GM12873 (cell line): Measurements from ENCODE around the gene WFDC1.

Source experiments
- CTCF ChIP-seq: IDR thresholded peaks from 2 replicates; pipeline ENCODE4 v1.5.1; 2012; ENCODE audit warnings: low read depth, mild to moderate bottlenecking, moderate library complexity, low read length, control low read depth; ENCODE audit not compliant: insufficient read depth; ENCODE audit errors: missing control alignments

Gene WFDC1

GRCh38 chr16:84339766-84340165, 45.1 kb downstream of the WFDC1 start:
- TF ChIP-seq CTCF: no peak

DNA sequence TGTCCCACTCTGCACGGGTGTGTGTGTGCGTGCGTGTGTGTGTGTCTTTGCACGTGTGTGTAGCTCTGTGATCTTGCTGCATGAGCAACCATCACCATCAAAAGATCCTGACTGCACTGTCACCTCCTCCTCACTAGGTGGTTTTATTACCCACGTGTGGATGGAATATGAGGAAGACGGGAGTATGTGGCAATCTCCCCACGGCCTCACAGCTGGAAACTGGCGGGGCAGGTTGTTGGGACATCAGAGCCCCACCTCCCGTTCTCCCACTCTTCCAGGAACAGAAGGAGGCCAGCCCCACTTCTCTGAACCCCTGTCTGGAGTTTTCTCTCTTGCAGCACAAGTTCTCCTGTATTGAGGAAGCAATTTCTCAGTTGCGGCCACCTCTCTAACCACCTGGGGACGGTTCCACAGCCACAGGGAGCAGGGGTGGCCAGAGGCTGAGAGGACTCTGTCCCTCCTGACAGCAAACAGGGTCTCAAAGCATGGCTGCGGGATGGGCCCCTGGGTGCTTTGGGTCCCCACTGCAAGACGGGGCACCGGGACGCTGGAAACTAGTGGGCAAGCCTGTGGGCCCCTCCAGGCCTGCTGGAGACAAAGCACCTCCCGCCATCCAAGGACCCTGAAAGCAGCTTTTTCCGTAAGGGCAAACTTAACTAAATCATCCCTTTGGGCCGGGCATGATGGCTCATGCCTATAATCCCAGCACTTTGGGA, 45.8 kb downstream of the WFDC1 start:
- TF ChIP-seq CTCF: no peak

GRCh38 chr16:84341528-84342295, 47.0 kb downstream of the WFDC1 start:
- no peak for TF ChIP-seq CTCF

- no peak for TF ChIP-seq CTCF
These were observed 50.1 kb downstream of the WFDC1 start for GRCh38 chr16:84344781-84345180.

- TF ChIP-seq CTCF: no peak
These were observed 52.5 kb downstream of the WFDC1 start for GRCh38 chr16:84347161-84347560.

DNA sequence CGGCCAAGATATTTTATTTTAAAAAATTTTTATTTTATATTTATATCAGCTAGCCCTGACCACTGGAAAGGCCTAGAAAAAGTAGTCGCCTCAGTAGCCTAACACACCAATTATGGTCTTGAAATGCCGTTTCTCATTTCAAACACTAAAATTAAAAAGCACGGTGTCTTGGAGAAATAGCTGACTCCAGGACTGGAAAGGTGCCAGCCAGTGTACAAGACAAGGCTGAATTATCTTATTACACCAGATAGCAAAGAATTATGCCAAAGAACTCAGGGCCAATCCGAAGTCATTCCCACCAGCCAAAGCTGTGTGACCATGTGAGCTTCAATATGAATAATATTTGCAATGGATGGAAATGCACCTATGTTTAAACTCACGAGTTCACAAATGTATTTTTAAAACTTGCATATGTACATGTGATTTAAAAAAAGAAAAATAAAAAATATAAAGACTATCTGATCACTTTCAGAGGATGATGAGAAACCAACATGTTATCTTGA, 53.8 kb downstream of the WFDC1 start:
- no peak for TF ChIP-seq CTCF
